ENCODE data around the gene VASN.

GRCh38 chr16:4426021-4426684, 54.5 kb downstream of the VASN start:
- no peak for TF ChIP-seq POLR2AphosphoS5 (IDR thresholded peaks at IDR 0.05; ENCODE audit: low read depth, low read length)
- TF ChIP-seq POLR2A (IDR thresholded peaks at IDR 0.05; ENCODE audit: low read depth, low read length), result no peak
- no peak for TF ChIP-seq TAF1 (IDR thresholded peaks at IDR 0.05; ENCODE audit: low read depth, low read length)
- TF ChIP-seq SPI1 (IDR thresholded peaks at IDR 0.05; ENCODE audit: low read depth, low read length), result no peak

Data from GM12891 (cell line).